Measurements from ENCODE around the gene CDH4.

CDH4 gene

DNA sequence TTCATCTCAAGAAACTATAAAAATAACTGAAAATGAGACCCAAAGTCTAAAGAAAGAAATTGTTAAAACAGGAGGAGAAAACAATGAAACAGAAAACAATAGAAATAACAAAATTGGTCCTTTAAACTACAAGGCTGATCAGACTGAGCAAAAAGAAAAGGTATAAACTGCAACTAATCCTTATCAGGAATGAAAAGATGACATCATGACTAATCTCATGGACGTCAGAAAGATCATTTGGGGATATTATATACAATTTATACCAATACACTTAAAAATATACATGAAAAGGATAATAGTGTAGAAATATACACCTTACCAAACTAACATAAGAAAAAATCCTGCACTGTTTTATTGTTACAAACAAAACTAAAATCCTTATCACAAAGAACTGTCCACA lies 498.0 kb downstream of the CDH4 start:
- H3K9ac ChIP-seq (ENCODE audit: low read length in 5 of 5): no peak overlapping the region
- H3K27ac ChIP-seq (ENCODE audit: low read depth, low read length): no peak overlapping the region
- no peak overlapping the region for H3K4me3 ChIP-seq (ENCODE audit: low read depth in 1 of 5, low read length in 5 of 5)
- peaks cover 0 to 26% (median 11%) of the 10 kb centered on the region in 5 donors for H3K9me3 ChIP-seq (ENCODE audit: control insufficient read depth in 5 of 5, low read length in 5 of 5)
- no peaks in the 10 kb centered on the region for H3K4me1 ChIP-seq (ENCODE audit: control insufficient read depth in 5 of 5, insufficient read depth in 5 of 5, low read length in 5 of 5)
- H3K36me3 ChIP-seq (ENCODE audit: control insufficient read depth in 5 of 5, insufficient read depth in 5 of 5, low read length in 5 of 5): no peaks in the 10 kb centered on the region
- peaks cover 0 to 7% (median 3%) of the 10 kb centered on the region in 5 donors for H3K27me3 ChIP-seq (ENCODE audit: control insufficient read depth in 5 of 5, insufficient read depth in 4 of 5, low read length in 5 of 5)

- Histone ChIP-seq H3K36me3 (ENCODE audit: control insufficient read depth in 5 of 5, insufficient read depth in 5 of 5, low read length in 5 of 5) (no peaks in the 10 kb centered on the region), H3K27me3 (ENCODE audit: control insufficient read depth in 5 of 5, insufficient read depth in 4 of 5, low read length in 5 of 5) (peaks cover 0 to 7% (median 6%) of the 10 kb centered on the region in 5 donors), H3K27ac (ENCODE audit: low read depth, low read length) (no peak overlapping the region), H3K4me1 (ENCODE audit: control insufficient read depth in 5 of 5, insufficient read depth in 5 of 5, low read length in 5 of 5) (no peaks in the 10 kb centered on the region), H3K4me3 (ENCODE audit: low read depth in 1 of 5, low read length in 5 of 5) (no peak overlapping the region), H3K9me3 (ENCODE audit: control insufficient read depth in 5 of 5, low read length in 5 of 5) (peaks cover 0 to 21% (median 11%) of the 10 kb centered on the region in 5 donors), H3K9ac (ENCODE audit: low read length in 5 of 5) (no peak overlapping the region)
Measured at GRCh38 chr20:61752576-61752975, 500.5 kb downstream of the CDH4 start.

DNA sequence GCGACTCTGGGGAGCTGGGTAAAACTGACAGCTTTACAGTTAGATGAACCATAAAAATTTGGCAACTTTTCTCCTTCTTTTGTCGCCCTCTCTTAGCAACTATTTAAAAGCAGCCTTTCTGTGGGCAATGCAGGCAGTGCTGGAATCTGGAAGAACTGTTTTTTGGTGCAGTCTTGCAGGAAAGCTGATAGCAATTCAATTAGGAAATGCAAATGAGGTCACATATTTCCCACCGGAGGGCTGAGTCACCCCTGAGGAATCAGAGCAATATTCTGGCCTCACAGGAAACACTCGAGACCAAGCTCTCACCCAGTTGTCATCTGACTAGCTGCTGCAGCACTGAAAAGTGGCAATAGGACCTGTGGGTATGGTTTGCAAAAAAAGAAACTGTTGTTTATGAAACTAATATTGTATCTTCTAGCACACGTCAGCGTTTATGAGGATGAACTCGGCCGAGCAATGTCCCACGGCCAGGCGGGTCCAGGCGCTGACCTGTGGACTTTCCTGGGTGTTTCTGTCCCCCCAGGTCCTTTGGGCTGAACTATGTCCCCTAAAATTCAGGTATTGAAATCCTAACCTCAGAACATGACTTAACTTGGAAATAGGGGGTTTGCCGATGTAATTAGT lies 501.4 kb downstream of the CDH4 start:
- Histone ChIP-seq H3K9me3 (ENCODE audit: control insufficient read depth in 5 of 5, low read length in 5 of 5) (peaks cover 0 to 21% (median 11%) of the 10 kb centered on the region in 5 donors), H3K9ac (ENCODE audit: low read length in 5 of 5) (no peak overlapping the region), H3K27me3 (ENCODE audit: control insufficient read depth in 5 of 5, insufficient read depth in 4 of 5, low read length in 5 of 5) (peaks cover 0 to 16% (median 6%) of the 10 kb centered on the region in 5 donors), H3K27ac (ENCODE audit: low read depth, low read length) (no peak overlapping the region), H3K36me3 (ENCODE audit: control insufficient read depth in 5 of 5, insufficient read depth in 5 of 5, low read length in 5 of 5) (no peaks in the 10 kb centered on the region), H3K4me1 (ENCODE audit: control insufficient read depth in 5 of 5, insufficient read depth in 5 of 5, low read length in 5 of 5) (no peaks in the 10 kb centered on the region), H3K4me3 (ENCODE audit: low read depth in 1 of 5, low read length in 5 of 5) (no peak overlapping the region)

DNA sequence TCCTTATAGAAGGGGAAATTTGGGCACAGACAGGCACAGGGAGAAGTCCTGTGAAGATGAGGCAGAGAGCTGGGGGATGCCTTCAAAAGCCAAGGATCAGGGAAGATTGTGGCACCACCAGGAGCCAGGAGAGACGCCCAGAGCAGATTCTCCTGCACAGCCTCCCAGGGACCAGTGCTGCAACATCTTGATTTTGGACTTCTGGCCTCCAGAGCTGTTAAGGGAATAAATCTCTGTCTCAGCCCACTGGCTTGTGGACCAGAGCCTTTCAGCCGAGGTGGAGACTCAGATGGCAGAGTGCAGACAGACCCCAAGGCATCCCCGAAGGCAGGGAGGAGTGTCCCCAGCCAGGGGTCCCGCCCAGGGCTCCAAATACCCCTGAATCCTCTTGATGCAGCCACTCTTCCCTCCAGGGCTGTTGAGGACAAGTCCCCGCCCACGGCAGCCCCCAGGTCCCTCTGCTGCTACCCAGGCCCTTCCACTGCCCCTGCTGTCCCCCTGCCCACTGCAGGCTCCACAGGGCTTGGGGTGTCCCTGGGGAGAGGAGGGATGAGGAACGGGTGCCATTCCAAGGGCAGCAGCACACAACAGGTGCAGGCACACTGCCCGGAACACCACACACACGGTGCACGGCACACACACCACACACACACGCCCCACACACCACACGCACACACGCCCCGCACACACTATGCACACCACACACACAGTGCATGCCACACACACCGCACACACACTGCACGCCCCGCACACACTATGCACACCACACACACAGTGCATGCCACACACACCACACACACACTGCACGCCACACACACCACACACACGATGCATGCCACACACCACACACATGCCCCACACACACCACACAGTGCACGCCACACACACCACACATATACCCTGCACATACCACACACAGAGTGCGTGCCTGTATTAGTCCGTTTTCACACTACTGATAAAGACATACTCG lies 502.2 kb downstream of the CDH4 start:
- H3K9me3 ChIP-seq (ENCODE audit: control insufficient read depth in 5 of 5, low read length in 5 of 5): peaks cover 0 to 21% (median 11%) of the 10 kb centered on the region in 5 donors
- no peak overlapping the region for H3K9ac ChIP-seq (ENCODE audit: low read length in 5 of 5)
- H3K27ac ChIP-seq (ENCODE audit: low read depth, low read length): no peak overlapping the region
- peaks cover 0 to 20% (median 6%) of the 10 kb centered on the region in 5 donors for H3K27me3 ChIP-seq (ENCODE audit: control insufficient read depth in 5 of 5, insufficient read depth in 4 of 5, low read length in 5 of 5)
- no peaks in the 10 kb centered on the region for H3K36me3 ChIP-seq (ENCODE audit: control insufficient read depth in 5 of 5, insufficient read depth in 5 of 5, low read length in 5 of 5)
- H3K4me1 ChIP-seq (ENCODE audit: control insufficient read depth in 5 of 5, insufficient read depth in 5 of 5, low read length in 5 of 5): no peaks in the 10 kb centered on the region
- no peak overlapping the region for H3K4me3 ChIP-seq (ENCODE audit: low read depth in 1 of 5, low read length in 5 of 5)

DNA sequence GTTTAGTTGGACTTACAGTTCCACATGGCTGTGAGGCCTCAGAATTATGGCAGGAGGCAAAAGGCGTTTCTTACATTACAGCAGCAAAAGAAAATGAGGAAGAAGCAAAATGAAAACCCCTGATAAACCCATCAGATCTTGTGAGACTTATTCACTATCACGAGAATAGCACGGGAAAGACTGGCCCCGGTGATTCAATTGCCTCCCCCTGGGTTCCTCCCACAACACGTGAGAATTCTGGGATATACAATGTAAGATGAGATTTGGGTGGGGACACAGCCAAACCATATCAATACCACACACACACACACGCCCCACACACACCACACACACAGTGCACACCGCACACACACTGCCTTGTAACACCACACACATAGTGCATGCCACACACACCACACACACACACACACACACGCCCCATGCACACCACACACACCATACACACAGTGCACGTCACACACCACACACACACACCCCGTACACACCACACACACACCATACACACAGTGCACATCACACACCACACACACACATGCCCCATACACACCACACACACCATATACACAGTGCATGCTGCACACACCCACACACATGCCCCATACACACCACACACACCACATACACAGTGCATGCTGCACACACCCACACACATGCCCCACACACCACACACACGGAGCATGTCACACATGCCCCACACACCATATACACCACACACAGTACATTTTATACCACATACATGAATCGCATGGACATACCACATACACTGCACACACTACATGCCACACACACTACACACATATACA lies 503.1 kb downstream of the CDH4 start:
- no peaks in the 10 kb centered on the region for H3K4me1 ChIP-seq (ENCODE audit: control insufficient read depth in 5 of 5, insufficient read depth in 5 of 5, low read length in 5 of 5)

DNA sequence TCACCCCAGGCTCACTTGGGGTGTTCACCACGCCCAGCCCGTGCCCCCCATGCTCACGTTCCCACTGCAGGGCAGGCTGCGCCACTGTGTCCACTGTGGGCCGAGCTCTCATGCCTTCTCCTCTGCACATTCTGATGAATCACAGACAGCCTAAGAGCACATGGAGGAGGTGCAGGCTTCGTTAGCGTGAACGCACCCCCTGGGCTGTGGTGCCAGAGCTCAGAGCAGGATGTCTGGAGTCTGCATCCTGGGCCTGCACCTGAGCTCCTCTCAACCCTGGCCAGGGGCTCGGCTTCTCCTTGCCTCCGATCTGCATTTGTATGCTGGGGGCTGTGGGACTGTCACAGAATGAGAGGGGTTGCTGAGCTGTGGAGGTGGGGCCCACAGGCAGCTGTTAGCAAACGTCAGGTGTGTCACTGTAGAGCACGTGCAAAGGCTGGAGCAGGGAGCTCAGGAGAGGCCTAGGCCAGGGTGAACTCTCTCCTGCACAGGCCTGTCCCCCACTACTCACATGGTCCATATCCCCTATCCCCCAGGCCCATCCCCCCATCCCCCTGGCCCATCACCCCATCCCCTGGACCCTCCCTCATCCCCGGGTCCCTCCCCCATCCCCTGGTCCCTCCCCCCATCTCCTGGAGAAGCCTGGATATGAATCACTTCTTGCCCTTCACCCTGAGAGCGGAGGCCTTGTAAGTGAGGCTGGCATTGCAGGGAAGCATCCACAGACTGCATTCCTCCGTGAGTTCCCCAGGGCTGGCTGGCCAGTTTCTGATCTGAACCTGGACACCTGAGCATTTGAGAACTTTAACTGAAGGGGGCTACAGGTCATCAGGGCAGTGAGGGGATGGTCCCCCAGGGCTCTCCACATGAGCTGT lies 504.1 kb downstream of the CDH4 start:
- no peaks in the 10 kb centered on the region for H3K4me1 ChIP-seq (ENCODE audit: control insufficient read depth in 5 of 5, insufficient read depth in 5 of 5, low read length in 5 of 5)
- peaks cover 0 to 6% (median 1%) of the 10 kb centered on the region in 5 donors for H3K9me3 ChIP-seq (ENCODE audit: control insufficient read depth in 5 of 5, low read length in 5 of 5)
- H3K4me3 ChIP-seq (ENCODE audit: low read depth in 1 of 5, low read length in 5 of 5): no peak overlapping the region
- peaks cover 0 to 20% (median 10%) of the 10 kb centered on the region in 5 donors for H3K27me3 ChIP-seq (ENCODE audit: control insufficient read depth in 5 of 5, insufficient read depth in 4 of 5, low read length in 5 of 5)
- H3K36me3 ChIP-seq (ENCODE audit: control insufficient read depth in 5 of 5, insufficient read depth in 5 of 5, low read length in 5 of 5): no peaks in the 10 kb centered on the region
- H3K27ac ChIP-seq (ENCODE audit: low read depth, low read length): no peak overlapping the region
- H3K9ac ChIP-seq (ENCODE audit: low read length in 5 of 5): no peak overlapping the region

More for the DNA sequence above, 503.1 kb downstream of the CDH4 start:
- peaks cover 0 to 20% (median 6%) of the 10 kb centered on the region in 5 donors for H3K27me3 ChIP-seq (ENCODE audit: control insufficient read depth in 5 of 5, insufficient read depth in 4 of 5, low read length in 5 of 5)
- no peaks in the 10 kb centered on the region for H3K36me3 ChIP-seq (ENCODE audit: control insufficient read depth in 5 of 5, insufficient read depth in 5 of 5, low read length in 5 of 5)
- H3K9ac ChIP-seq (ENCODE audit: low read length in 5 of 5): no peak overlapping the region
- H3K9me3 ChIP-seq (ENCODE audit: control insufficient read depth in 5 of 5, low read length in 5 of 5): peaks cover 0 to 16% (median 9%) of the 10 kb centered on the region in 5 donors
- no peak overlapping the region for H3K27ac ChIP-seq (ENCODE audit: low read depth, low read length)
- H3K4me3 ChIP-seq (ENCODE audit: low read depth in 1 of 5, low read length in 5 of 5): no peak overlapping the region

GRCh38 chr20:61756966-61757677 lies 505.1 kb downstream of the CDH4 start:
- no peak overlapping the region for H3K27ac ChIP-seq (ENCODE audit: low read depth, low read length)
- H3K27me3 ChIP-seq (ENCODE audit: control insufficient read depth in 5 of 5, insufficient read depth in 4 of 5, low read length in 5 of 5): peaks cover 0 to 28% (median 14%) of the 10 kb centered on the region in 5 donors
- no peaks in the 10 kb centered on the region for H3K4me1 ChIP-seq (ENCODE audit: control insufficient read depth in 5 of 5, insufficient read depth in 5 of 5, low read length in 5 of 5)

DNA sequence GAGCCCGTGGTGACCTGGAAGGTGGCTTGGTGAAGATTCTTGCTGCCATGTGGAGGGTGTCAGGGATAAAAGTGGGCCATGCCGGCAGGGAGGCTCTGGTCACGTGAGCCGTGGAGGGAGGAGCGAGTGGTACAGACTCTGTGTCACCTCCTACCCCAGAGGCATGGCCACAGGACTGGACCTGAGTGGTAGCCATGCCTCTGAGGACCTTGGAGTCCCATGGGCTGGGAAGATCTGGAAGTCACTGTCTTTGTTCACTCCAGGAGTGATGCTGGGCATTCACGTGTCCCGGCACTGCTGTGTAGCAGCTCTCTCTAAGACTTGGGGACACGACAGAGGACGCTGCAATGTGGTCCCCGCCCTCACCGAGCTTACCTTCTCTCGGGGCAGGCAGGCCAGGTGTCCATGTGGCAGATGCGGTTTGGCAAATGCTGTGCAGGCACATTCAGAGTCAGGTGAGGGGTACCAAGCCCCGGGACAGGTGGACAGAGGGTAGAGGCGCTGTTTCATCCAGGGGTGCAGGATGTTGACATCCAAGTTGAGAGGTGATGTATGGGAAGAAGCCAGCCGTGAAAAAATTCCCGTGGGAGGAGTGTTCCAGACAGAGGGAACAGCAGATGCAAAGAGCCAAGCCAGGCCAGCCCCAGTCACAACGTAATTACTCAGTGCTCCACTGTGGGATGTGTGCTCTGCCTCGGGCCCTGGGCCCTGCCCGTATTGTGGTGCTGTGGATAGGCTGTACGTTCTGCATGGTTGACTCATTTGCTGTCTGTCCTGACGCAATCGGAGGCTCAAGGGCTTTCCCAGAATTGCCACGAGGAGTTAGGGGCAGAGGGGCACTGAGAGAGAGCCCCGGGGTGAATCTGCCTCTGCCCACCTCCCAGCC lies 505.9 kb downstream of the CDH4 start:
- Histone ChIP-seq H3K9ac (ENCODE audit: low read length in 5 of 5) (no peak overlapping the region), H3K36me3 (ENCODE audit: control insufficient read depth in 5 of 5, insufficient read depth in 5 of 5, low read length in 5 of 5) (no peaks in the 10 kb centered on the region), H3K27me3 (ENCODE audit: control insufficient read depth in 5 of 5, insufficient read depth in 4 of 5, low read length in 5 of 5) (peaks cover 0 to 28% (median 19%) of the 10 kb centered on the region in 5 donors), H3K27ac (ENCODE audit: low read depth, low read length) (no peak overlapping the region), H3K4me1 (ENCODE audit: control insufficient read depth in 5 of 5, insufficient read depth in 5 of 5, low read length in 5 of 5) (no peaks in the 10 kb centered on the region), H3K4me3 (ENCODE audit: low read depth in 1 of 5, low read length in 5 of 5) (no peak overlapping the region), H3K9me3 (ENCODE audit: control insufficient read depth in 5 of 5, low read length in 5 of 5) (no peaks in the 10 kb centered on the region)

More at GRCh38 chr20:61756966-61757677, 505.1 kb downstream of the CDH4 start:
- no peaks in the 10 kb centered on the region for H3K9me3 ChIP-seq (ENCODE audit: control insufficient read depth in 5 of 5, low read length in 5 of 5)
- H3K9ac ChIP-seq (ENCODE audit: low read length in 5 of 5): no peak overlapping the region
- H3K4me3 ChIP-seq (ENCODE audit: low read depth in 1 of 5, low read length in 5 of 5): no peak overlapping the region
- H3K36me3 ChIP-seq (ENCODE audit: control insufficient read depth in 5 of 5, insufficient read depth in 5 of 5, low read length in 5 of 5): no peaks in the 10 kb centered on the region

Data from subcutaneous abdominal adipose tissue (tissue), 5 donors.